Islet of Langerhans (tissue), 1 donor: ENCODE data around the gene POU2F3.

Source experiments
- FAIRE-seq: peaks from one replicate; lab custom pipeline; 2011; peaks lifted over from hg19 to GRCh38; lab: Jason Lieb, UNC

POU2F3 gene

DNA sequence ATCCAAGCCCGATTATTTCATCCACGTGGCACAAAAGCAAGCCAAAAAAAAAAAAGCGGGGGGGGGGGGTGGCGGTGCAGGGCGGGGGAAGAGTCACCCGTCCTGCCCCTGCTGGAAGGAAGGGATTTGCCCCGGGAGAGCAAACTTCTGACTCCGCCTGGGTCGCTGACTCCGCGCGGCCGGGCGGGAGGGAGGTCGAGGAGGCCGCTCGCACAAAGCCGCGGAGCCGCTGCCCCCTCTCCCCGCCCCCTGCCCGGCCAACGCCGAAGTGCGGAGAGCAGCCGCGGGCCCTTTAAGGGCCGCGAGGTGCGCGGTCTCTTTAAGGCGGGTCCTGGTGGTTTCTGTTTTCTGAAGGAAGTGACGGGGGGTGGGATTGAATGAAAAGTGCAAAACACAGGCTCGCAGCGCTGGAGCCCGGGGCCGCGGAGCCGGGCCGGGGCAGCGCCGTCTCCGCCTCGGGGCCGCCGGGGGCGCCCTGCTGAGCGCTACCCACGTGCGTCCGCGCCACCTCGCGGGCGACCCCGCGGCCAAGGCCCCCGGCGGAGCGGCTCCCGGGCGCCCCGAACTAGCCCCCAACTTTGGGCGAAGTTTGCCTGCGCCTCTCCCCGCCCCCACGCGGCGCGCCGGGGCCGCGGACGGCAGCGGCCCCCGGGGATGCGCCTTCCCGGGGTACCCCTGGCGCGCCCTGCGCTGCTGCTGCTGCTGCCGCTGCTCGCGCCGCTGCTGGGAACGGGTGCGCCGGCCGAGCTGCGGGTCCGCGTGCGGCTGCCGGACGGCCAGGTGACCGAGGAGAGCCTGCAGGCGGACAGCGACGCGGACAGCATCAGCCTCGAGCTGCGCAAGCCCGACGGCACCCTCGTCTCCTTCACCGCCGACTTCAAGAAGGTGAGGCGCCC lies 29.1 kb upstream of the POU2F3 start, which contains the start of gene OAF:
Gene OAF (plus strand): TSS at position 407 of the 896 bp plus-strand sequence. CDS start 248 bp downstream, at position 655.
- no peak for FAIRE-seq

DNA sequence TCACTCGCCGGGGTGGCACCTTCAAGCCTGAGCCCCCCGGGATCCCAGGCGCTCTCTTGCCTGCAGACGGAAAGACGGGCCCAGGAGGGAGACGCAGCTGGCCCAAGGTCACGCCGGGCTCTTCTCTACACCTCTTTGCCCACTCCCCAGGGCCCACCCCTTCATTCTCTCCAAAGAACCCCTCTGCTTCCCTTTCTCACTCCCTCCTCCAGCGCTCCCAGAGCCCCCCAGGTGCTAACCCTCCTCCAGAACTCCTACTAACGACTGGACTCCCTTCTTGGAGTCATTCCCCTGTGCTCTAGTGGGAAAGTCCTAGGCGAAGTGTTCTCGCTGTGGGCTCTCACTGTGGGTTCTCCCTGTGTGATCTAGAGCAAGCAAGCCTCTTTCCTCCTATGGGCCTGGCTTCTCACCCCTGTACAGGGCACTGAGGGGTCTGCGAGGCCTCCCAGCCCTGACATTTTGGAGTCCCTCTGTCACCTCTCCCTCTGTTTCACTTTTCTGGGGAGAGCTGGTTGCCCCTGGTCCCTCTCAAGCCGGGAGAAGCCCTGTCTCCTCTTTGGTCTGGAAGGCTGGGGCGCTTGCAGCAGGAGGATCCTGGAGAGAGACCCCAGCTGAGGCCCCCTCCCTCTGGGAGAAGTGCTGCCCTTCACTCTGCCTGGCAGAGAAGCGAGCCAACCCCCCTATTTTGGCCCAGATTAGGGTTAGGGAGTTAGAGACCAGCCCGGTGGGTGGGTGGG lies 28.2 kb upstream of the POU2F3 start:
- no peak for FAIRE-seq

GRCh38 chr11:120212259-120212878 lies 27.6 kb upstream of the POU2F3 start:
- no peak for FAIRE-seq

DNA sequence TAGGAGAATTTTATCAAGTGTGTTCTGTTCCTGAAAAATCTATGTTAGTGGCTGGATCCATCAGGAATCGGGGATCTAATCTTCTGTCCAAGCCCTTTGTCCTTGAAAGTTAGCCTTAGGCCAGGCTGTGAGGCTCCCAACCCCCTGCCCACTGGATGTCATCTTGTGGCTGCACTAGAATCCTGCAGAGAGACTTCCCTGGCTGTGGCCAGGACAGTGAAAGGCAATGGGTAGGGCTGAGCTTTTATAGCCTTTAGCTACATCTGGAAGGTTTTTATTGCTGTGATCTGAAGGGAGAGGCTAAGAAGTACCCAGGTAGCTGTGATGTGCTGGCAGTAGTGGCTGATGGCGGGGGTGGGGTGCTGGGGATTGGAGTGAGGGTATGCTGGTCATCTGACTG lies 27.0 kb upstream of the POU2F3 start:
- no peak for FAIRE-seq

DNA sequence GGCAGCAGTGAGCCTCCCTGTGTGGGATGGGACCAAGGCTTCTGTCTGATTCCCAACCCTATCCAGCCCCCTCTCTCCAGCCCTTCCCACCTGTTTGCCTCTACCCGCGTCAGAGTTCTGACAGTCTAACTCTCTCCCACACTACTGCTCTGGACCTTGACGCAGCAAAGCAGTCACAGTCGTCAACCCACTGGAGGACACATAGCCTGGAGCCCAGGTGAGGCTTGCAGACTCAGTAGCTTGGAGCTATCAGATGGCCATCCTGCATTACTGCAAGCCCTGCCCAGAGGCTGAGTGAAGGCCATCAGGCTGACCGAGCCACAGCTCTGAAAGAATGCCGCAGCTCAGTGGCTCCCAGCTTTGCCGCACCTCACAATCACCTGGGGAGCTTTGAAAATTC lies 25.4 kb upstream of the POU2F3 start:
- FAIRE-seq: no peak

DNA sequence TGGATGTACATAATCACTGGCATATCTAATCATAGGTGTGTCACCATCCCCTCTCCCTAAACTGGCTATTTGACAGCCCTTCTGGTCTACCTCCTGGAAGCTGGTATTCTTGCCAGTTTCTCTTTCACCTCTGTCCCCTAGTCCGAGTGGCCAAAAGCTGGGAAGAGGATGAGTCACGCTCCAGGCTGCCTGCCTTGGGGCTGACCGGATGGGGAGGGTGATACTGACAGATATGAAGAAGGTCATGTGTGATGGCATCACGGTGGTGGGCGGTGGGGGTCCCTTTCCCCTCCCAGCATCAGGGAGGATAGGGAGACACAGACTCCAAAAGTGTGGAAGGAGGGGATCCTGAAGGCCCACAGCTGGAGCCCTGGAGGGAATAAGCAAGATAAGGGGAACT lies 24.3 kb upstream of the POU2F3 start:
- FAIRE-seq: no peak

DNA sequence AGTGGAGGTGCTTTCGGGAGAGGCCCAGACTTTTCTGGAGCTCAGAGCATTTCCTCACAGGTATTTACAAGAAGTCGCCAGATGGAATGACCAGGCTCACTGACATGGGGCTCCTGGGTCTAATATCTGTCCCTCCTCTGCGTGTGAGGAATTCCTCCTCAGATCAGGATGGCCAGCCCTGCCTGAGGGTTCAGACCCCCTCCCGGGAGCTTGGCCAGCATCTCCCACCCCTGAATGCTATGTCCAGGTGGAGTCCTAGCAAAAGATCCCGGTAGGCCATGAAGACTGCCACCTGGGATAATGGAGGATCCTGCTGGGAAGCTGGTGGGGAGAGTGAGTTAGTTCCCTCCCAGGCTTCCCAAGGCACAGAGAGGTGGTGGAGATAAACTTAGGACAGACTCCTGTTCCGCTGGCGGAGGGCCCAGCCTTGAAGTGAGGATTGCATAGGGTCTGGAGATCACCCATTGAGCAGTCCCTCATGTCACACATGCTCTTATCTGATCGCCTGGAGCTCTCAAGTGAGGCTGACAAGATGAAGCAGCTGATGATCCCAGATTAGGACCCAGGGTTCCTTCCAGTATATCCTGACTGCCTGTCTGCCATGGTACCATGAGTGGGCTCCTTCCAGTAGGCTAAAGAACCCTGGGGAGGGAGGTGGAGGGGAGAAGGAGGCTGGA lies 23.4 kb upstream of the POU2F3 start:
- FAIRE-seq: no peak

GRCh38 chr11:120217526-120217925 lies 22.4 kb upstream of the POU2F3 start:
- FAIRE-seq: no peak

DNA sequence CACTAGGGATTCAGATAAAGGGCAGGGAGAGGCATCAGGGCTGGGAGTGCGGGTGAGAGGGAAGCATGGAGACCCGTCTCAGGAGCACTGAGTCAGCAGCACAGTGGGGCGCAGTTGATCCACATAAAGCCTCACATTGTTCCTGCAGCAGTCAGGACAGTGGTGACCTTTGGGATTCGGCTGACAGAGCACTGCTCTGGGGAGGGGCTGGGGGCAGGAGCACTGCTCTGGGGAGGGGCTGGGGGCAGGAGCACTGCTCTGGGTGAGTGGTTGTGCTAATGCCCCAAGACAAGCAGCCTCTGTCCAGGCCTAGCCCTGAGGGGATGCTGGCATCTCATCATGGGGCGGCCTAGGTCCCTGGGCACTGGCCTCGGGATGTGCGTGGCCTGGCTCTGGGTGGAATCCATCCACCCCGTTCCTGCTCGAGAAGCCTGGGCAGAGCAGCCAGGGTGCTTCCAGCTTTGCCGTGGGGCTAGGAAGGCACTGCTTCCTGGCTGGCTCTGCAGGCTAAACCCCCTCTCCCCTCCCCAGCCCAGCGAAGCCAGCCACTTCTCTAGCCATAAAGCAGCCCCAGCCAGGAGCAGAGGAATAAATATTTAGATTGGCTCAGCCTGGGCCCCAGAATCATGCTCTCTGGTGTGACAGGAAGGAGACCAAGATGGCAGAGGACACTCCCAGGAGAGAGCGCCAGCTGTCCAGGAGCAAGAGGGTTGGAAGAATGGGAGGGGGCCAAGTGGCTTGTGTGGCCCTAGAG lies 21.8 kb upstream of the POU2F3 start:
- FAIRE-seq: no peak

GRCh38 chr11:120218695-120219033 lies 21.3 kb upstream of the POU2F3 start:
- no peak for FAIRE-seq

GRCh38 chr11:120219232-120219937 lies 20.6 kb upstream of the POU2F3 start:
- FAIRE-seq: no peak

DNA sequence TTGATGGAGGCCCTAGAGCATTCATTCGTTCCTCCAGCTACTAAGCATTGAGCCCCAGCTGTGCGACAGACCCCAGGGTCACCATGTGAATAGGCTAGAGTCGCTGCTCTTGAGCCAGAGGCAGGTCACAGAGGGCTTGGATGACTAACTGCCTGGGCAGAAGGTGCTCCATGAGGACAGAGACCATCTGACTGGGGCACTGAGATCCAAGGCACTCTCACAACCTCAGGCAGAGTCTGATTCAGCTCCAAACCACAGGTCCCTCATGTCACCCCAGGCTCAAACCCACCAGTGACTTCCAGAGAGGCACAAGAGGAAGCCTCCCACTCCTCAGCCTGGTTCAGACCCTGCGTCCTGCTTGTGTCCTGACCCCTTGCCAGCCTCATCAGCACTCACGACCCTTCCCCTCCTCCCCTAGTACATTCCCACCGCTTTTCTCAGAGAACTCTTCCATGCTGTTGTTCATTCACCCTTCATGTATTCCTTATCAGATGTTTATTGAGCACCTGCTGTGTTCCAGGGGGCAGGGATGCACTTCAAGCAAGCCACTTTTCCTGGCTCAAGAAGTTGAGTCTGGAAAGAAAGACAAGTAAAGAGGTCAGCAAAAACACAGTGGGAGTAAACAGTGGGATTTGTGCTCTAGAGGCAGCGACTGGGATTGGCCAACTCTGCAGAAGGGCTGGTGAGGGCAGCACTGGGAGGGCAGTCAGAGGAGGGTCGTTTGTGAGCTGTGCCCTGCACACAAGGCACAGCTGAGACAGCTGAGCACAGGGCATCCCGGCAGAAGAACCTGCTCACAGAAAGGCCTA lies 19.8 kb upstream of the POU2F3 start:
- no peak for FAIRE-seq

DNA sequence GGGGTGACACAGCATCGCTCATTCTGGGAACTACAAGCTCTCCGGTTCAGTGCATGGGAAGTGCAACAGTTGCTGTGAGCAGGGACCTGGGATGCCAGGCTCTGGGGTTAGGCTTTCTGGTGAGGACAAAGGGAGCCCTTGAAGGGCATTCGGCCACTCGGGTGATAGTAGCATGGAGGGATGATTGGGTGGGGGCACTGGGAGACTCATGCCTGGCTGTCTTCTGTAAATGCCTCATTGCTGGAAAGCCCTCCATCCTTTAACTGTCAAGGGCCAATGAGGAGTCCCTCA lies 19.2 kb upstream of the POU2F3 start:
- no peak for FAIRE-seq

- FAIRE-seq: no peak
Observed at GRCh38 chr11:120221115-120221752, 18.7 kb upstream of the POU2F3 start.

DNA sequence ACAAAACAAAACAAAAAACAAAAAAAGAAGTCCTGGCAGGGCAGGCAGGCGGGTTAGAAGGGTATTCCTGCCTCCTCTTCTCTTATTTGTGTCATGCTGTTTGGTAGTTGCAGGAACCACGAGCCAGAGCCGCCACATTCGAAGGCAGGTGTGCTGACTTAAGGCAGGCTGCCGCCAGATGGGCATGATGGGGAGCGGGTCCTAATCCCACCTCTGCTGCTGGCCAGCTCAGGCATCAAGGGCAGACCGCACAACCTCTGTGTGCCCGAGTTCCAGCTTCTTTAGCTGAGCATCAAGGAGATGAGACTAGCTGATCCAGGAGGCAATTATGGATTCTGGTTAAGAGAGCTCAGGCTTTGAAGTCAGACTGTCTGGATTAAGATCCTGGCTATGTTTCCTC lies 17.0 kb upstream of the POU2F3 start:
- no peak for FAIRE-seq

DNA sequence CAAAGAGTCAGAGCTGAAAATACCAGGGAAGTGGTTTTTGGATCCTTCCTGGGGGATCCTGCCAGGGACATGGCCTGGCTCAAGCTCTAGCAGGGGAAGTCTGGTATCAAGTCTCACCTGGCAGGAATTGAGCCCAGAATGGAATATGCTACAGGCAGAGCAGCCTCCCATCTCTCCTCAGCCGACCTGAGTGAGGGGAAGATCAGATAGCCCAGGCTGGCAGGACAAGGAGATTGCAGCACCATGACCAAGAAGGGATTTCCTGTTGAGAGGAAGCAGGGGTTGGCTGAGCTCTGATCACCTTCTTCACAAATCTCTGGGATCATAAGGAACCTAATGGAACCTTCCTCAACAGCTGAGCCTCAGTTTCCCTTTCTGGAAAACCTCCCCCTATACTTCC lies 16.1 kb upstream of the POU2F3 start:
- no peak for FAIRE-seq

GRCh38 chr11:120224361-120224760 lies 15.6 kb upstream of the POU2F3 start:
- no peak for FAIRE-seq

DNA sequence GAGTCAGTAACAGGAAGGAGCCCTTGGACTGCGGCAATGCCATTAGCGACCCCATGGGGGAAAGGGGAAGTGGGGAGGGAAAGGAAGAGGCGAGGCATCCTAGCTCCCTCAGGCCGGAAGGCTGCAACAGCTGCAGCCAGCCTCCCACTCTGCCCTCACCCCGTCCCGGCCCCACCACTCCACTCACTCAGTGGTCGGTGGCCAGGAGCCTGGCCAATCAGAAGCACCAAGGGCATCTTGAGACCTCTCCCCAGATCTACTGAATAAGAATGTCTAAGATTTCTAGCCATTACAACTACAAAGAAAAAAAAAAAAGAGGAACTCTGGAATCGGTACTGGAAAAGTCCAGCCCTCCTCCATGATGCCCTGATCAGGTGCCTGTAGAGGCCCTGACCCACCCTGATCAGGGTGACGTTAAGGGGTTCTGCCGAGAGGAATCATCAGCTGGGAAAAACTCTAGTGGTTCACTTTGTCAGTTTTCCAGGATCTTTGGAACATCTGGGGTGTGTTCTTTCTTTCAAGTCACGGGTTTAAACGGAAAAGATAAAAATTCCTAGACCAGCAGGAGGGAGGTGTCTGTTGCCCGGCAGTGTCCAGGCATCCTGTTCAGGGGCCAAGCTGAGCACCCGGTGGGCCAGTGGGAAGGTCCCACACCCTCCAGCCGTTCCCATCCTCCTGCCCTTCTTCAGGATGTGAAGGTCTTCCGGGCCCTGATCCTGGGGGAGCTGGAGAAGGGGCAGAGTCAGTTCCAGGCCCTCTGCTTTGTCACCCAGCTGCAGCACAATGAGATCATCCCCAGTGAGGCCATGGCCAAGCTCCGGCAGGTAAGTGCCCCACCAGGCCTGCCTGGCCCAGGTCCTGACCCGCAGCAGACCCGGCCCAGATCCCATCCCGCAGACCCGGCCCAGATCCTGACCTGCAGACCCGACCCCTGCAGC lies 14.7 kb upstream of the POU2F3 start:
- FAIRE-seq: no peak

GRCh38 chr11:120226242-120226641 lies 13.7 kb upstream of the POU2F3 start:
- FAIRE-seq: no peak
